AG04450 (cell line): ENCODE measurements around the gene UPF3A. TPM values are rescaled to one million over a fixed set of nuclear protein-coding genes. Genes with fewer than 3 reads are reported as not detected.

Experiments
- CTCF ChIA-PET: fragments of 300-600, 350-600 bp; formaldehyde crosslinking; extraction: SDS; loops from one replicate; lab custom pipeline; 2022; ENCODE audit warnings: antibody characterized with exemption, inconsistent platforms; lab: Charles Lee
- POLR2A ChIA-PET: fragments of 350-600 bp; formaldehyde crosslinking; extraction: SDS; loops from one replicate; lab custom pipeline; 2021; ENCODE audit warnings: antibody characterized with exemption, inconsistent platforms; lab: Yijun Ruan, JAX
- DNase-seq: peaks from one replicate; pipeline ENCODE4 v3.0.0-alpha.2; 2011; ENCODE audit warnings: low read depth, low spot score
- H3K27ac ChIP-seq: one replicate; pipeline ENCODE4 v1.5.1; 2012; ENCODE audit warnings: low read depth, low read length, control low read depth
- H3K27me3 ChIP-seq: one replicate; pipeline ENCODE4 v1.6.0; 2012; ENCODE audit warnings: low read length; ENCODE audit not compliant: control insufficient read depth, insufficient read depth
- H3K4me3 ChIP-seq: 2 replicates; pipeline ENCODE4 v1.5.1; 2011; ENCODE audit warnings: mild to moderate bottlenecking, low read depth, low read length, control low read depth
- H3K9me3 ChIP-seq: 2 replicates; pipeline ENCODE4 v1.5.1; 2012; ENCODE audit warnings: low read length; ENCODE audit not compliant: control insufficient read depth, insufficient read depth
- polyA plus RNA-seq: library from polyadenylated mRNA; depleted of rRNA; stranded (reverse); fragments of >200 nt; gene quantifications from 2 replicates; pipeline ENCODE4 v1.2.3, GENCODE V29; 2011
- TF ChIP-seq, protein P1 (sequence below): IDR thresholded peaks from 2 replicates; pipeline ENCODE4 v1.5.1; 2011; ENCODE audit warnings: low read depth, low read length, control low read depth, inconsistent platforms

The UPF3A gene
- polyA plus RNA-seq, 1 experiment, result 60.3 TPM

DNA sequence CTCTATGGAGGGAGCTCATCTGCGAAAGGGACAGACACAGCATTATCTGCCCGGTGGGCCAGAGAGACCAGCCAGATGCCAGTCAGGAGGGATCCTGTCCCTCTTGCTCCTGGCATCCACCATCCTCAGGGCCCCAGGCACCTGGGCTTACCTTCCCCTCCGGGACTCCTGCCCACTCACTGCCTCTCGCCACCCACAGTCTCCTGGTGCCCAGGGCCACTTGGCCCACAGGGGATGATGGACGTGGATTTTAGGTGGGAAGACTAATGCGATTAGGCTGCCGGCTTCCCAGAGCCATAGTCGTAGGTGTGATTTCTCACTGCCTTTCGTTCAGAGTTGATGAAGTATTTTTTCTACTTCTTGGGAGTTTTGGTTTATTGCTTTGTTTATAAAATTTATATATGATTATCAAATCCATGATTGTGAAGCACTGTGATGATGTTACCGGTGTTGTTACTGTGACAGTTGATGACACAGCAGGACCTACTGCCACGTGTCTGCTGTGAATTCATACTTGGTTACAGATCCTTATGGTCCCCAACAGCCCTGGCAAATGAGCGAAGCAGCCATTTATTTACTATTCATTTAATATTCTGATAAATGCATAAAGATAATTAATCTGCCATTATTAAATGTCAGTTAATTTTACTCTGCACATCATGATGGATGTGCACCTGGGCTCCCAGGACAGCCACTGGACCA, 18.4 kb downstream of the UPF3A start:
- CTCF ChIA-PET, result no interaction called here
- Histone ChIP-seq H3K9me3 (no peaks in the 10 kb centered on the region; the same call in 1 of the 2 replicates), H3K27me3 (no peaks in the 10 kb centered on the region), H3K27ac (no peak overlapping the region), H3K4me3 (no peak overlapping the region)
- TF ChIP-seq, protein P1, sequence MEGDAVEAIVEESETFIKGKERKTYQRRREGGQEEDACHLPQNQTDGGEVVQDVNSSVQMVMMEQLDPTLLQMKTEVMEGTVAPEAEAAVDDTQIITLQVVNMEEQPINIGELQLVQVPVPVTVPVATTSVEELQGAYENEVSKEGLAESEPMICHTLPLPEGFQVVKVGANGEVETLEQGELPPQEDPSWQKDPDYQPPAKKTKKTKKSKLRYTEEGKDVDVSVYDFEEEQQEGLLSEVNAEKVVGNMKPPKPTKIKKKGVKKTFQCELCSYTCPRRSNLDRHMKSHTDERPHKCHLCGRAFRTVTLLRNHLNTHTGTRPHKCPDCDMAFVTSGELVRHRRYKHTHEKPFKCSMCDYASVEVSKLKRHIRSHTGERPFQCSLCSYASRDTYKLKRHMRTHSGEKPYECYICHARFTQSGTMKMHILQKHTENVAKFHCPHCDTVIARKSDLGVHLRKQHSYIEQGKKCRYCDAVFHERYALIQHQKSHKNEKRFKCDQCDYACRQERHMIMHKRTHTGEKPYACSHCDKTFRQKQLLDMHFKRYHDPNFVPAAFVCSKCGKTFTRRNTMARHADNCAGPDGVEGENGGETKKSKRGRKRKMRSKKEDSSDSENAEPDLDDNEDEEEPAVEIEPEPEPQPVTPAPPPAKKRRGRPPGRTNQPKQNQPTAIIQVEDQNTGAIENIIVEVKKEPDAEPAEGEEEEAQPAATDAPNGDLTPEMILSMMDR, result no peak
- POLR2A ChIA-PET, result no interaction called here
- DNase-seq, result no peak

DNA sequence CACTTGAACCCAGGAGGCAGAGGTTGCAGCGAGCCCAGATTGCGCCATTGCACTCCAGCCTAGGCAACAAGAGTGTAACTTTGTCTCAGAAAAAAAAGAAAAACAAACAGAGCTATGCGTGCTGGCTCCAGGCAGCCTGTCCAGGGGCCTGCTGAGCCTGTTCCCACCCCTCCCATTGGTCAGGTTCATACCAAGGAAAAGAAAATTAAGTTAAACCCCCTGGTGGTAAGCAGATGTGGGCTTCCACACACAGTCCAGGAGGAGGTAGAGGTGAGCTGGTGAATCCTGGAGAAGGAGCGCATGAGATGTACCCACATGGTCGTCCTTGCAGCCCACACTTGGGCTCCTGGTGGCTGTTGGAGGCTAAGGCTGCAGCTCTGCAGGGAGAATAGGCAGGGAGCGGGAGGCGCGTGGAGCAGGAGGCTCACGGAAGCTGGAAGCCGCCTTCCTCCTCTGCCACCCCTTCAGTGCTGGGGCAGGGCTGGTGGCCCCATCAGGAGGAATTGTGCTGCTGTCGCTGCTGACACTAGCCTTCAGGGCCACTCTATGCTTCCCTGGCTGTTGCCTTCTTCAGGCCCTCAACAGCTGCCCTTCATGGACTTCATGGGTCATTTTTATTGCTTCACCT, 22.4 kb downstream of the UPF3A start:
- Histone ChIP-seq H3K27me3 (no peaks in the 10 kb centered on the region), H3K4me3 (no peak overlapping the region), H3K27ac (no peak overlapping the region), H3K9me3 (no peaks in the 10 kb centered on the region)
- TF ChIP-seq, protein P1, result no peak
- POLR2A ChIA-PET, result no interaction called here
- no peak for DNase-seq
- CTCF ChIA-PET, result no interaction called here

DNA sequence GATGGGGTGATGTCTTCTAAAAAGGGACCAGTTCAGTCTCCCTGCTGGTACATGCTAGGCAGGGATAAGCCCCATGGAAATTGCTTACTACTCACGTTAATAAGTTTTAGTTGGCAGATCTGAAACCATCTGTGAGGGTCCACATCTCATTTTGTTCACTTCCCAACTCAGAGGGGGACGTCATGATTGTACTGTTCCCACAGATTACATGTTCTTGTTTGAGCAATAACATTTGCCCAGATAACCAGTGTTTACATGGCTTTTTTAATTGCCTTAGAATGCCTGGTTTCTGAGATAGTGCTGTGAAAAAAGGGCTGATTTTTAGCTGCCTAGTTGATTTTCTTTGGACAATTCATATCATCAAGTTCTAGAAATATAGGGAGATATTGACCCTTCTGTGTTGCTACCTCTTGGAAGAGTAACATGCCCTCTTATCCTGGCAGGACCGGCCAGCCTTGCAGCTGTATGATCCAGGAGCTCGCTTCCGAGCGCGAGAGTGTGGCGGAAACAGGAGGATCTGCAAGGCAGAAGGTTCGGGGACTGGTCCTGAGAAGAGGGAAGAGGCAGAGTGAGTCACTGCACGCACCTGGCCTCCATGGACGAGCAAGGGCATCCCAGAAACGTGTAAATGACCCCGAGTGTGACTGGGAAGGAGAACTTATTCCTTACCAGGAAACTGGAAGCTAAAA, 23.1 kb downstream of the UPF3A start:
- ChIA-PET CTCF (no interaction called here), POLR2A (no interaction called here)
- TF ChIP-seq, protein P1, result no peak
- DNase-seq, result no peak
- Histone ChIP-seq H3K4me3 (no peak overlapping the region), H3K27ac (no peak overlapping the region), H3K27me3 (no peaks in the 10 kb centered on the region), H3K9me3 (no peaks in the 10 kb centered on the region)

DNA sequence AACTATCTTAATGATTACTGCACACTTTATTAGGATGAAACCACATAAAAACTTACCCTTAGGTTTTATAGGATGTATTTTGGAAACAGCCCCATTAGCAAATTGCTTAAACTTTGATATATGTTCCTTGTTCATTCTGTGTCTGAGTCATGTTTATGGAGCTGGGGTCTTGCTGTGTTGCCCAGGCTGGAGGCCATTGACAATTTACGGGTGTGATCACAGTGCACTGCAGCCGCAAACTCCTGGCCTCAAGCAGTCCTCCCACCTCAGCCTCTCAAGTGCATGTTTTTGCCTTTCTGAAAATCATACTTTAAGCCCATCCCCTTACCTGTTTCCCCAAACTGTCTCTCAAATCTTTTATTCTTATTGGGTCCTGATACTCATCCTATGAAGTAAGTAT, 27.7 kb downstream of the UPF3A start:
- DNase-seq, result no peak
- ChIA-PET CTCF (no interaction called here), POLR2A (no interaction called here)
- Histone ChIP-seq H3K27me3 (no peaks in the 10 kb centered on the region), H3K27ac (no peak overlapping the region), H3K9me3 (no peaks in the 10 kb centered on the region), H3K4me3 (no peak overlapping the region)
- TF ChIP-seq, protein P1, result no peak
